IMR-90 (cell line): Measurements from ENCODE around the gene FA2H. TPM values are rescaled to one million over a fixed set of nuclear protein-coding genes. Genes with fewer than 3 reads are reported as not detected.

Experiments
- ATAC-seq: fragments of 200-7000 bp; cut with Tn5 transposase; 2 replicates; pipeline ENCODE4 v1.9.1; 2020; ENCODE audit warnings: low read depth, mild to moderate bottlenecking, moderate library complexity
- BruUV-seq: library from RNA; stranded (reverse); fragments of 400-500 nt; replicated peaks from 2 replicates; lab custom pipeline; 2021; lab: Mats Ljungman, UMichigan
- CTCF ChIA-PET: fragments of 300-600 bp; formaldehyde crosslinking; extraction: SDS; loops from one replicate; lab custom pipeline; 2021; ENCODE audit warnings: antibody characterized with exemption; lab: Yijun Ruan, JAX
- POLR2A ChIA-PET: fragments of 300-600 bp; sonication (Branson Sonifier 250); formaldehyde crosslinking; loops from one replicate; lab custom pipeline; 2022; ENCODE audit warnings: antibody characterized with exemption; ENCODE audit not compliant: unreplicated experiment; lab: Charles Lee
- DNase-seq: peaks from one replicate; pipeline ENCODE4 v3.0.0; 2013
- H2AFZ ChIP-seq: replicated peaks from 2 replicates; pipeline ENCODE3; 2013; ENCODE audit warnings: low read length, mild to moderate bottlenecking; ENCODE audit not compliant: poor library complexity
- H2AK5ac ChIP-seq: 2 replicates; pipeline ENCODE4 v1.6.1; 2013; ENCODE audit warnings: low read depth, low read length, inconsistent platforms
- H2AK9ac ChIP-seq: replicated peaks from 2 replicates; pipeline ENCODE3; 2013; ENCODE audit warnings: mild to moderate bottlenecking, low read depth, low read length, moderate library complexity; ENCODE audit not compliant: poor library complexity
- H2BK120ac ChIP-seq: 2 replicates; pipeline ENCODE4 v1.6.1; 2013; ENCODE audit warnings: low read depth, low read length, inconsistent platforms
- H2BK15ac ChIP-seq: 3 replicates; pipeline ENCODE4 v1.6.1; 2013; ENCODE audit warnings: low read depth, low read length, inconsistent platforms
- H2BK20ac ChIP-seq: 2 replicates; pipeline ENCODE4 v1.6.1; 2013; ENCODE audit warnings: low read depth, mild to moderate bottlenecking, inconsistent platforms, low read length, moderate library complexity
- H2BK5ac ChIP-seq: 2 replicates; pipeline ENCODE4 v1.6.1; 2013; ENCODE audit warnings: mild to moderate bottlenecking, low read depth, low read length, inconsistent platforms; ENCODE audit not compliant: poor library complexity, severe bottlenecking
- H3K14ac ChIP-seq: replicated peaks from 2 replicates; pipeline ENCODE4 v1.6.1; 2013; ENCODE audit warnings: low read depth, low read length, inconsistent platforms
- H3K18ac ChIP-seq: 2 replicates; pipeline ENCODE4 v1.6.1; 2013; ENCODE audit warnings: low read depth, low read length, control low read depth
- H3K23ac ChIP-seq: 2 replicates; pipeline ENCODE4 v1.6.1; 2013; ENCODE audit warnings: low read depth, low read length, inconsistent platforms
- H3K27ac ChIP-seq: 2 replicates; pipeline ENCODE4 v1.5.1; 2013; ENCODE audit warnings: mild to moderate bottlenecking, control low read depth, low read length; ENCODE audit not compliant: insufficient read depth
- H3K27me3 ChIP-seq: 2 replicates; pipeline ENCODE4 v1.6.1; 2013; ENCODE audit warnings: low read length; ENCODE audit not compliant: control insufficient read depth, insufficient read depth
- H3K36me3 ChIP-seq: 2 replicates; pipeline ENCODE4 v1.6.1; 2013; ENCODE audit warnings: low read length, mixed read lengths; ENCODE audit not compliant: control insufficient read depth, insufficient read depth
- H3K4ac ChIP-seq: 2 replicates; pipeline ENCODE4 v1.6.1; 2013; ENCODE audit warnings: low read depth, low read length, inconsistent platforms
- H3K4me1 ChIP-seq: 2 replicates; pipeline ENCODE4 v1.6.1; 2013; ENCODE audit warnings: low read length, mixed read lengths; ENCODE audit not compliant: control insufficient read depth, insufficient read depth
- H3K4me2 ChIP-seq: 2 replicates; pipeline ENCODE4 v1.6.1; 2013; ENCODE audit warnings: low read depth, mild to moderate bottlenecking, control low read depth, low read length, moderate library complexity
- H3K4me3 ChIP-seq: 2 replicates; pipeline ENCODE4 v1.5.1; 2013; ENCODE audit warnings: low read depth, mild to moderate bottlenecking, control low read depth, low read length, moderate library complexity; ENCODE audit not compliant: insufficient read depth
- H3K56ac ChIP-seq: 2 replicates; pipeline ENCODE4 v1.6.1; 2013; ENCODE audit warnings: low read length, inconsistent platforms; ENCODE audit not compliant: insufficient read depth; ENCODE audit errors: extremely low read depth
- H3K79me1 ChIP-seq, 2 experiments: 2 replicates each; pipeline ENCODE4 v1.6.1; 2013; ENCODE audit warnings: low read length in 2 of 2, inconsistent platforms in 1 of 2, low read depth in 1 of 2
- H3K9ac ChIP-seq: 2 replicates; pipeline ENCODE4 v1.6.1; 2013; ENCODE audit warnings: low read depth, low read length, control low read depth
- H3K9me1 ChIP-seq: 2 replicates; pipeline ENCODE4 v1.6.1; 2013; ENCODE audit warnings: low read length, inconsistent platforms; ENCODE audit not compliant: insufficient read depth
- H3K9me3 ChIP-seq: 2 replicates; pipeline ENCODE4 v1.6.1; 2013; ENCODE audit warnings: low read length; ENCODE audit not compliant: control insufficient read depth, insufficient read depth
- H4K20me1 ChIP-seq: 2 replicates; pipeline ENCODE4 v1.6.1; 2013; ENCODE audit warnings: low read length, inconsistent platforms; ENCODE audit not compliant: insufficient read depth
- H4K5ac ChIP-seq: 2 replicates; pipeline ENCODE4 v1.6.1; 2013; ENCODE audit warnings: mild to moderate bottlenecking, low read depth, low read length, control low read depth
- H4K8ac ChIP-seq, 2 experiments: 2 replicates each; pipeline ENCODE4 v1.6.1; 2013; ENCODE audit warnings: low read depth in 2 of 2, low read length in 2 of 2, control low read depth in 1 of 2, inconsistent platforms in 1 of 2
- H4K91ac ChIP-seq: 2 replicates; pipeline ENCODE4 v1.6.1; 2013; ENCODE audit warnings: low read depth, low read length, inconsistent platforms; ENCODE audit not compliant: insufficient read depth
- BHLHE40 ChIP-seq: fragments of 150-350 bp; IDR thresholded peaks from 2 replicates; pipeline ENCODE4 v1.6.1; 2016; ENCODE audit warnings: mild to moderate bottlenecking, low read depth, low read length
- CHD1 ChIP-seq: IDR thresholded peaks from 2 replicates; pipeline ENCODE4 v1.6.1; 2012; ENCODE audit warnings: low read depth, low read length, improper control_type of control experiment
- WGBS, 2 experiments: methylation state at CpG; one replicate each; pipeline versions ENCODE4 v1.1.5 to v1.1.7; 2013; ENCODE audit warnings: missing lambda C conversion rate in 2 of 2; ENCODE audit not compliant: insufficient read length in 1 of 2; ENCODE audit errors: extremely low coverage in 2 of 2; 5-methylcytosine and 5-hydroxymethylcytosine counted together
- dilution Hi-C: fragments of 300-500 bp; cut with HindIII; formaldehyde crosslinking; loops from one replicate; pipeline ENCODE4 v1.14.3; 2018; ENCODE audit warnings: low sequenced_read_pairs; ENCODE audit not compliant: unreplicated experiment
- in situ Hi-C: fragments of 300-500 bp; cut with MboI; formaldehyde crosslinking; loops from 3 replicates; pipeline ENCODE4 v1.14.3; 2019; ENCODE audit warnings: low sequenced_read_pairs, inconsistent platforms, mixed read lengths
- intact Hi-C: fragments of 100-400 bp; cut with micrococcal nuclease; formaldehyde crosslinking; loops from 2 replicates; pipeline ENCODE4 v1.10.0; 2022
- polyA plus RNA-seq, 3 experiments: library from polyadenylated mRNA; depleted of rRNA; stranded (reverse); fragments of >200 nt; gene quantifications; 2 replicates each; pipeline ENCODE4 v1.2.3, GENCODE V29; 2012; ENCODE audit warnings: low replicate concordance in 1 of 3
- total RNA-seq: library from RNA; depleted of rRNA; stranded (reverse); fragments of >200 nt; gene quantifications from 2 replicates; pipeline ENCODE4 v1.2.3, GENCODE V29; 2012

FA2H gene
- total and polyA plus RNA-seq, 2 of the 4 experiments (the other 2 are of a cell fraction) = not detected

DNA sequence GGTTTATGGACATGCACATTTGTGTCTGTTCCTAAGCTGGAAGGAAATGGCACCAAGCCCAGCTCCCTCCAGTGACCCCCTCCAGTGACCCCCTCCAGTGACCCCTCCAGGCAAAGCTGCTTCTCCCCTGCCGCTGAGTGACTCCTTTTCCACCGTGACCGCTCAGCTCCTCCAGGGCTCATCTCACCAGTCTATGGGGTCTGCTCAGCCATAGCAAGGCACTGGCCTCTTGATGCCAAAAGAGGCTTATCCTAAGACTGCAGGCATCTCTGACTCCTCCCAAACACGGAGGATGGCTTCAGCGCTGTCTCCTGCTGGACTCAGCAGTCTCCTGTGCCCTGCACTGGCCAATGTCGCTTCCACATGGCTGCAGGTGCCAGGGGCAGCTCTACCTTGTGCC is 35.3 kb downstream of the FA2H start:
- H3K18ac ChIP-seq = no peak overlapping the region
- H3K79me1 ChIP-seq = no peaks in the 10 kb centered on the region
- TF ChIP-seq BHLHE40 = no peak
- TF ChIP-seq CHD1 = no peak
- dilution Hi-C loops (no loop called here), in situ Hi-C loops (no loop called here), intact Hi-C loops (no loop called here)
- no peak overlapping the region for H3K14ac ChIP-seq
- no peak for DNase-seq
- ATAC-seq = no peak
- no peak overlapping the region for H4K8ac ChIP-seq
- no peaks in the 10 kb centered on the region for H3K36me3 ChIP-seq
- no peak overlapping the region for H2AFZ ChIP-seq
- no peak overlapping the region for H2AK5ac ChIP-seq
- WGBS, 2 experiments = 75% methylated on average over 1 of the region's 6 CpGs; no CpG with 5 or more reads in 1 of the 2 experiments
- H2BK120ac ChIP-seq = no peak overlapping the region
- H2BK15ac ChIP-seq = no peak overlapping the region
- no TSS peak for BruUV-seq
- H4K20me1 ChIP-seq = no peaks in the 10 kb centered on the region
- peaks cover 26% of the 10 kb centered on the region for H3K4me1 ChIP-seq
- no peak overlapping the region for H2BK20ac ChIP-seq
- H3K4me2 ChIP-seq = no peak overlapping the region
- no peaks in the 10 kb centered on the region; the same call in 1 of the 2 replicates for H3K27me3 ChIP-seq
- no peak overlapping the region for H3K27ac ChIP-seq
- H3K56ac ChIP-seq = no peak overlapping the region
- H3K4me3 ChIP-seq = no peak overlapping the region
- no peak overlapping the region for H4K91ac ChIP-seq
- no peak overlapping the region for H2AK9ac ChIP-seq
- no peak overlapping the region for H2BK5ac ChIP-seq
- ChIA-PET CTCF (interaction anchor here (1.0 kb wide), 1 partner anchor 14 kb away, joined by 4 read pairs; no protein-coding TSS in a partner anchor), POLR2A (no interaction called here)
- no peak overlapping the region for H4K5ac ChIP-seq
- peaks cover 7% of the 10 kb centered on the region; the same call in 1 of the 2 replicates for H3K9me1 ChIP-seq
- H3K23ac ChIP-seq = no peak overlapping the region
- H3K9me3 ChIP-seq = no peaks in the 10 kb centered on the region
- no peak overlapping the region for H3K4ac ChIP-seq
- H3K9ac ChIP-seq = no peak overlapping the region
